Rectal smooth muscle tissue (tissue), 1 donor: ENCODE results near the gene MAPT.

Source experiments
- H3K27ac ChIP-seq: one replicate; pipeline ENCODE4 v1.7.0; 2013; ENCODE audit warnings: low read depth, low read length, inconsistent platforms
- H3K27me3 ChIP-seq: one replicate; pipeline ENCODE4 v1.7.0; 2013; ENCODE audit warnings: low read length; ENCODE audit not compliant: control insufficient read depth, insufficient read depth
- H3K36me3 ChIP-seq: one replicate; pipeline ENCODE4 v1.7.0; 2013; ENCODE audit warnings: low read length; ENCODE audit not compliant: control insufficient read depth, insufficient read depth
- H3K4me1 ChIP-seq: one replicate; pipeline ENCODE4 v1.7.0; 2013; ENCODE audit warnings: low read length; ENCODE audit not compliant: control insufficient read depth, insufficient read depth
- H3K4me3 ChIP-seq: one replicate; pipeline ENCODE4 v1.7.0; 2013; ENCODE audit warnings: low read length
- H3K9ac ChIP-seq: one replicate; pipeline ENCODE4 v1.7.0; 2013; ENCODE audit warnings: low read length

The MAPT gene

DNA sequence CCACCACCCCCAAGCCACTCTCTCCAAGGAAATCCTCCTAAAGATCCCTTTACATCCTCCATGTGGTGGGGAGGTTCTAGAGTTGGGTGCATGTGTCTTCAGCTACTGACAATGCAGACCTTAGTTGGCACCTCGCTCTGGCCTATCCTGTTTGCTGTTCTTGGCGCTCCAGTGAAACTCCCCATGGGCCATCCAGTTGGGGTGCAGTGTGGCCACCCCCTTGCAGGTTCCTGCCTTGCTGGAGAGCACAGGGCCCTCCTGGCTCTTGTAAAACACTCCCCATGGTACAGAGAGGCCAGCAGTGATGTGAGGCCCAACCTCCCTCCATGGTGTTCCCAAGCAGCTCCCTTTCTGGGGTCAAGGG lies 82.0 kb downstream of the MAPT start:
- H3K27ac ChIP-seq = no peak overlapping the region
- no peaks in the 10 kb centered on the region for H3K4me1 ChIP-seq
- H3K4me3 ChIP-seq = no peak overlapping the region
- no peaks in the 10 kb centered on the region for H3K36me3 ChIP-seq
- H3K27me3 ChIP-seq = no peaks in the 10 kb centered on the region
- H3K9ac ChIP-seq = no peak overlapping the region

DNA sequence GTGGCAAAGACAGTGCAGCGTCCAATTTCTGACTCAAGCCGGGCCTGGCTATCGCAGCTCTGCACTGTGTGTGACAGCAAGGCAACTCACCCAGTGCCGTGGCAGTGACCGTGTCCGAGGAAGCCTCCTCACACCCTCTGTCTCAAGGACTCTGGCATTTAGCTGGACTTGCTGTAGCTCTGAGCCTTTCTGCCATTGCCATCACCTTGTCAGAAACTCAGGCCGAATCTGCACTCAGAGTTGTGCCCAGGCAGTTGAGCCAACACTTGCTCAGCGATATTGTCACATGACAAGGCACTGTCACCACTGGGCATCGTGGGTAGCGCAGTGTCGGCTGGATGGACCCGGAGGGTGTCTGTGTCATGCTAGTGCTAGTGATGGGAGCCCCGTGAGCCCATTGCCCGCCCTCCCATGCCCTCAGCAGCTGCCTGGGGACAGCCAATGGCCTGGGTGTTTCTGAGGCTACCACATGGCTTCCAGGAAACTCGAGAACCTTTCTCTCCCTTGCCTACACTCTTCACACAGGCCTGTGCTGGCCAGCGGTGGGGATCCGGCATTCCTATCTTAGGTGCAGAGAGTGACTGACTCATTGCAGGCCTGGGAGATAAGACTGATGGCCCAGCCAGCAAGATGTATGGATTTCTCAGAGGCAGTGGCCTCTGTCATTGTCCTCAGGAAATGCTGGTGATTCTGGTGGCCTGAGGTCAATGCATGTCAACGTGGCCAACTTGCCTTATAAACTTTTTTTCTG lies 82.6 kb downstream of the MAPT start:
- Histone ChIP-seq H3K27me3 (no peaks in the 10 kb centered on the region), H3K9ac (no peak overlapping the region), H3K36me3 (no peaks in the 10 kb centered on the region), H3K4me1 (no peaks in the 10 kb centered on the region), H3K27ac (no peak overlapping the region), H3K4me3 (no peak overlapping the region)

DNA sequence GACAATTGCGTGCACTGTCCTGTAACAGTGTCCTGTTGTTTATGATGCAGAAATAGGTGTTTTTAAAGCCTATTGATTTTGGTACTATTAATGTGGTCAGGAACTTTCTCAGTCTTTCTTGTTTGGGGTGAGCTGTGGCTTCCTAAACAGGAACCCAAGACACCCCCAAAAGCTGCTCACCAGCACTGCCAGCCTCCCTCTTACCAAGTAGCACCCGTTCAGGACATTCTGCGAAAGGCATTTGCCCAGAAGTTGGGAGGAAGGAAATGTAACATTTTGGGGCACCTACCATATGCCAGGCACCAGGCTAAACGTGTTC lies 83.1 kb downstream of the MAPT start:
- H3K9ac ChIP-seq = no peak overlapping the region
- no peaks in the 10 kb centered on the region for H3K4me1 ChIP-seq
- H3K27me3 ChIP-seq = no peaks in the 10 kb centered on the region
- H3K36me3 ChIP-seq = no peaks in the 10 kb centered on the region
- H3K4me3 ChIP-seq = no peak overlapping the region
- no peak overlapping the region for H3K27ac ChIP-seq

DNA sequence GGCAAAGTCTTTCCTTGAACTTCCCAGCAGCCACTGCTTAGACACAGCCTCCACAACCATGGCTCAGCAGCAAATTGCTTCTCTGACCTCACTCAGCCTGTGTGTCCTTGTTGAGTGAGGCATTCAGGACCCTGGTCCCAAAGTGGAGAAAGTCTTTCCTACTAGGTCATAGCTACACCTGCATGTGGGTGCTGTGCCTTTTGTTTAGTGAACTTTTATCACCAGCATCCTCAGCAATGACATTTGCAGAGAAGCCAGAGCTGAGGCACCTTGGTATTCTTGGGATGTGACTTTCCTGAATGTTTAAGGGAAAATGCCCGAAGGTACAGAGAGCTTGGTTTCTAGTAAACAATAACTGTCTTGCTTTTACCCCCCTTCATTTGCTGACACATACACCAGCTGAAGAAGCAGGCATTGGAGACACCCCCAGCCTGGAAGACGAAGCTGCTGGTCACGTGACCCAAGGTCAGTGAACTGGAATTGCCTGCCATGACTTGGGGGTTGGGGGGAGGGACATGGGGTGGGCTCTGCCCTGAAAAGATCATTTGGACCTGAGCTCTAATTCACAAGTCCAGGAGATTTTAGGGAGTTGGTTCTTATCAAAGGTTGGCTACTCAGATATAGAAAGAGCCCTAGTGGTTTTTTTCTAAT lies 83.7 kb downstream of the MAPT start:
- no peaks in the 10 kb centered on the region for H3K36me3 ChIP-seq
- no peak overlapping the region for H3K27ac ChIP-seq
- no peaks in the 10 kb centered on the region for H3K4me1 ChIP-seq

DNA sequence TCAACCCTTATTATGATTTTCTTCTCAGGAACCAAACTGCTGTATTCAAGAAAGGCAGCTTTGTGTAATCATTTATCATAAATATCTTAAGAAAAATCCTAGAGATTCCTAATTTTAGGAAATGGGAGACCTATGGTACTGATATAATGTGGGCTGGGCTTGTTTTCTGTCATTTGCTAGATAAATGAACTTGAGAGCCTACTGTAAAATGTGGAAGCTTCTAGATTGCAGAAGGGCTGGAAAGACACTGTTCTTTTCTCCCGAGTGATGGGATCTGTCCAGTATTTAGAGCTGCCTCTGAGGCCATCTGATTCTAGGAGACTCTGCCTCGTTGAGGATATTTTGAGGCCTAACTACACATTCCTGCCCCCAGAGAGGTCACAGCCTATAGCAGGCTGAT lies 84.8 kb downstream of the MAPT start:
- Histone ChIP-seq H3K9ac (no peak overlapping the region), H3K4me1 (no peaks in the 10 kb centered on the region), H3K27me3 (no peaks in the 10 kb centered on the region), H3K4me3 (no peak overlapping the region), H3K36me3 (no peaks in the 10 kb centered on the region), H3K27ac (no peak overlapping the region)

More for the DNA sequence above, 83.7 kb downstream of the MAPT start:
- H3K4me3 ChIP-seq = no peak overlapping the region
- no peak overlapping the region for H3K9ac ChIP-seq
- H3K27me3 ChIP-seq = no peaks in the 10 kb centered on the region

DNA sequence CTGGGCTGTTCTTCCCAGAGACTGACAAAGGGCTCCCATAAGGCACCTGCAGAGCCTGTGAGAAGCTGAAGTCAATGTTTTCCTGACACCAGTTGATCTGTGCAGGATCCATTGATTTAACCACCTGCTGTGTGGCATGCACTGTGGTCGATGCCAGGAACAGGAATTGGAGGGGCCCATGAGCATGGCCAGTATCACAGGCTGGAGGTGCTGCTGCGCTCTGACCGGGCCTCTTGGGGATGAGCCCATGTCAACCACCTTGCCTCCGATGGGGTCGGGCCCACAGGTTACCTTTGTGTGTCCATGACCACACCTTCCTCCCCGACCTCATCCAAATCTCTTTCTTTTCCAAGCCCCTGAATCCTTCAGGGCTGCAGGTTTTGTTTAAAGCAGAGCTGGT lies 86.5 kb downstream of the MAPT start:
- no peak overlapping the region for H3K9ac ChIP-seq
- H3K27ac ChIP-seq = no peak overlapping the region
- H3K4me3 ChIP-seq = no peak overlapping the region
- H3K4me1 ChIP-seq = no peaks in the 10 kb centered on the region
- no peaks in the 10 kb centered on the region for H3K36me3 ChIP-seq
- no peaks in the 10 kb centered on the region for H3K27me3 ChIP-seq

DNA sequence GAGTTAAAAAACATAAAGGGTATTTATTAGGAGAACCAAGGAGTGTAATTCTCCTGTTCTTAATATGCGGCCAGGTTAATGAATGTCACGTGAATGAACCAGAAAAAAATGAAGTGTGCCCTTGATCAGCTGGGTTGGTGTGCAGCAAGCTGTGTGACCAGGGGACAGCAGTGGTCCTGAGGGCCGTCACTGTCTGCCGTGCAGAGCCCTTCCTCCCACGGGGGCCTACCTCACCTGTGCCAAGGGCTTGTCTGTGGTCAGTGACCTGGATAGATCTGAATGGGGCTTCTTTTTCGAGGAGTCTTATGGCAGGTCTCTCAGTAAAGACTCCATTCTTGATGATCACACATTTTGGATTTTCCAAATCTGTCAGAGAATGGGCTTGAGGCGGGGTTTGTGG lies 87.0 kb downstream of the MAPT start:
- H3K4me3 ChIP-seq = no peak overlapping the region
- H3K36me3 ChIP-seq = no peaks in the 10 kb centered on the region

DNA sequence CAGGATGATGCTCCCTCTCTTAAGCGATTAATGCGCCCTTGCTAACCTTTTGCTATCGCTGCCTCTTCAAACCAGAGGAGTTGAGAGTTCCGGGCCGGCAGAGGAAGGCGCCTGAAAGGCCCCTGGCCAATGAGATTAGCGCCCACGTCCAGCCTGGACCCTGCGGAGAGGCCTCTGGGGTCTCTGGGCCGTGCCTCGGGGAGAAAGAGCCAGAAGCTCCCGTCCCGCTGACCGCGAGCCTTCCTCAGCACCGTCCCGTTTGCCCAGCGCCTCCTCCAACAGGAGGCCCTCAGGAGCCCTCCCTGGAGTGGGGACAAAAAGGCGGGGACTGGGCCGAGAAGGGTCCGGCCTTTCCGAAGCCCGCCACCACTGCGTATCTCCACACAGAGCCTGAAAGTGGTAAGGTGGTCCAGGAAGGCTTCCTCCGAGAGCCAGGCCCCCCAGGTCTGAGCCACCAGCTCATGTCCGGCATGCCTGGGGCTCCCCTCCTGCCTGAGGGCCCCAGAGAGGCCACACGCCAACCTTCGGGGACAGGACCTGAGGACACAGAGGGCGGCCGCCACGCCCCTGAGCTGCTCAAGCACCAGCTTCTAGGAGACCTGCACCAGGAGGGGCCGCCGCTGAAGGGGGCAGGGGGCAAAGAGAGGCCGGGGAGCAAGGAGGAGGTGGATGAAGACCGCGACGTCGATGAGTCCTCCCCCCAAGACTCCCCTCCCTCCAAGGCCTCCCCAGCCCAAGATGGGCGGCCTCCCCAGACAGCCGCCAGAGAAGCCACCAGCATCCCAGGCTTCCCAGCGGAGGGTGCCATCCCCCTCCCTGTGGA lies 88.6 kb downstream of the MAPT start:
- Histone ChIP-seq H3K4me3 (no peak overlapping the region), H3K4me1 (no peaks in the 10 kb centered on the region), H3K36me3 (no peaks in the 10 kb centered on the region), H3K27ac (no peak overlapping the region), H3K27me3 (no peaks in the 10 kb centered on the region), H3K9ac (no peak overlapping the region)

More for the DNA sequence above, 87.0 kb downstream of the MAPT start:
- Histone ChIP-seq H3K9ac (no peak overlapping the region), H3K27ac (no peak overlapping the region), H3K4me1 (no peaks in the 10 kb centered on the region), H3K27me3 (no peaks in the 10 kb centered on the region)

DNA sequence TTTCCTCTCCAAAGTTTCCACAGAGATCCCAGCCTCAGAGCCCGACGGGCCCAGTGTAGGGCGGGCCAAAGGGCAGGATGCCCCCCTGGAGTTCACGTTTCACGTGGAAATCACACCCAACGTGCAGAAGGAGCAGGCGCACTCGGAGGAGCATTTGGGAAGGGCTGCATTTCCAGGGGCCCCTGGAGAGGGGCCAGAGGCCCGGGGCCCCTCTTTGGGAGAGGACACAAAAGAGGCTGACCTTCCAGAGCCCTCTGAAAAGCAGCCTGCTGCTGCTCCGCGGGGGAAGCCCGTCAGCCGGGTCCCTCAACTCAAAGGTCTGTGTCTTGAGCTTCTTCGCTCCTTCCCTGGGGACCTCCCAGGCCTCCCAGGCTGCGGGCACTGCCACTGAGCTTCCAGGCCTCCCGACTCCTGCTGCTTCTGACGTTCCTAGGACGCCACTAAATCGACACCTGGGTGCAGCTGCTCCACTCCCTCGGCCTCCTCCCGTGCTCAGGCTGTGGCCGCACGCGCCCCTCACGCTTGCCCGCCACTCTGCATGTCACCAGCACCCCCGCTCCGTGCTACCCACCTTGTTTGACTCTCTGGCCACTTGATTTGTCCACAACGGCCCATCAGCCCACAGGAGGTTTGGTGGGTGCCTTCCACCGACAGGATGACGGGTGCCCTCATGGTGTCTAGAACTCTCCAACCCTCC lies 89.4 kb downstream of the MAPT start:
- H3K4me1 ChIP-seq = no peaks in the 10 kb centered on the region
- H3K36me3 ChIP-seq = no peaks in the 10 kb centered on the region
- H3K4me3 ChIP-seq = no peak overlapping the region
- no peak overlapping the region for H3K9ac ChIP-seq
- no peak overlapping the region for H3K27ac ChIP-seq
- no peaks in the 10 kb centered on the region for H3K27me3 ChIP-seq

DNA sequence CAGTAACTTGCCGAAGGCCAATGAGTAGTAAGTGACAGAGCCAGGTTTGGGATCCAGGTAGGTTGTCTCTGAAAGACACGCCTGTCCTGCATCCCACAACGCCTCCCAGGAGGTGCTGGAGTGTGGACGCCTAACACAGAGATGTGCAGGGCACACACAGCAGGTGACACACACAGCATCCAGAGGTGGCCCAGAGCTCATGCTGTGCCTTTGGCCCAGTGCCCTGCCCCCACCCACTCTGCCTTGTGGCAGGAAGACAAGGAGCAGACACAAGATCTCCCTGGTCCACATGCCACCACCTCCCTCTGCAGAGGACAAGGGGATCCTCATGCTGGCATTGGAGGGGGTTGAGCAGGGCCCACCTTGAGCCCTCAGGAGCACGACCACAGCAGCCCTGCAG lies 90.0 kb downstream of the MAPT start:
- no peaks in the 10 kb centered on the region for H3K27me3 ChIP-seq
- H3K4me3 ChIP-seq = no peak overlapping the region
- no peaks in the 10 kb centered on the region for H3K36me3 ChIP-seq
- H3K27ac ChIP-seq = no peak overlapping the region
- H3K4me1 ChIP-seq = no peaks in the 10 kb centered on the region
- H3K9ac ChIP-seq = no peak overlapping the region

DNA sequence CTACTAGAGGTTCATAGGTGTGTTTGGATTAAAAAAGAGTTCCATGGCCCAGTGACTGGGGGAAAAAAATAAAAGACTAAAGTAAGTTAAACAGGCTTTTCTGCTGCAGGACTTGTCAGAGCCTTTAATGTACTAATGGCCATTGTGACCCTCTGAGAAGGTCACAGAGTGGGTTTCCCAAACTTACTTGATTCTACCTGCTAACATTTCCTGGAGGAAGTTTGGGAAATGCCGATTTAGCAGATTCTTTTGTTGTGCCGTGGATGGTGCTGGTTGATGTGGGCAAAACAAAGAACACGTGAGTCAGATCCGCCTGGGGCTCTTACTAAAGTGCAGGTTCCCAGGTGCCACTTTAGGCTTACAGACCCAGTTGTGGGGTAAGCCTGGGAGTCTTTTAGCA lies 91.1 kb downstream of the MAPT start:
- H3K36me3 ChIP-seq = no peaks in the 10 kb centered on the region
- no peak overlapping the region for H3K9ac ChIP-seq
- no peaks in the 10 kb centered on the region for H3K4me1 ChIP-seq
- H3K4me3 ChIP-seq = no peak overlapping the region
- no peak overlapping the region for H3K27ac ChIP-seq
- H3K27me3 ChIP-seq = no peaks in the 10 kb centered on the region

DNA sequence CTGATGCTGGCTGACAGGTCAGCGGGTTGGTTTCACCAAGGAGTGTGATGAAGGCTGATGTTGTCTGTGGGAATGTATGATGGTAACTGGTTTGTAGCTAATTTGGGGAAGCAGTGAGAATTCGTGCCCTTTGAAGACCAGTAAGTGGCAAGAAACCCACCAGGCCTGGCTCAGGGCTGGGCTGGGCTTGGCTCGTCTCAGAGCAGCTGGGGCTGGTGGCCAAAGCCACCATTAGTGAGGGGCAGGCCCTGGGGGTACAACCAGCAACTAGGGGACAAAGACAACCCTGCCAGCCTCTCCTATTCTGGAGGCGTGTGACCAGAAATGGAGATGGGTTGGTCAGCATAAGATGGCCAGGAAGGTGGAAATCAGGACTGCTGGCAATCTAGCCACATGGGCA lies 91.7 kb downstream of the MAPT start:
- Histone ChIP-seq H3K9ac (no peak overlapping the region), H3K27me3 (no peaks in the 10 kb centered on the region), H3K36me3 (no peaks in the 10 kb centered on the region), H3K4me3 (no peak overlapping the region), H3K27ac (no peak overlapping the region), H3K4me1 (no peaks in the 10 kb centered on the region)
